ENCODE results near the gene CUL9. TPM values are rescaled to one million over a fixed set of nuclear protein-coding genes. Genes with fewer than 3 reads are reported as not detected.

CUL9 gene
- total RNA-seq, 1 experiment from 2014 or later, result 25.7 TPM

- DNase-seq (ENCODE audit: low read depth), result no peak
Measured at GRCh38 chr6:43172104-43173007, 9.6 kb upstream of the CUL9 start.

- DNase-seq (ENCODE audit: low read depth), result no peak
Measured at GRCh38 chr6:43173591-43174262, 8.3 kb upstream of the CUL9 start.

GRCh38 chr6:43174263-43175112 is 7.5 kb upstream of the CUL9 start:
- peak; percentile 99 for DNase-seq (ENCODE audit: low read depth)

- peak; percentile 82 for DNase-seq (ENCODE audit: low read depth)
Measured at GRCh38 chr6:43175676-43176422, 6.1 kb upstream of the CUL9 start.

- no peak for DNase-seq (ENCODE audit: low read depth)
Measured at GRCh38 chr6:43176423-43176786, 5.6 kb upstream of the CUL9 start.

- no peak for DNase-seq (ENCODE audit: low read depth)
Measured at GRCh38 chr6:43178150-43178549, 3.8 kb upstream of the CUL9 start.

GRCh38 chr6:43178951-43179830 is 2.8 kb upstream of the CUL9 start:
- no peak for DNase-seq (ENCODE audit: low read depth)

GRCh38 chr6:43180058-43180457 is 1.9 kb upstream of the CUL9 start:
- DNase-seq (ENCODE audit: low read depth), result no peak

- no peak for DNase-seq (ENCODE audit: low read depth)
Measured at GRCh38 chr6:43180985-43181384, 1.0 kb upstream of the CUL9 start.

GRCh38 chr6:43181621-43181941 is 415 bp upstream of the CUL9 start:
- DNase-seq (ENCODE audit: low read depth), result no peak

- no peak for DNase-seq (ENCODE audit: low read depth)
Measured at GRCh38 chr6:43183441-43183840, 1.4 kb downstream of the CUL9 start.

- no peak for DNase-seq (ENCODE audit: low read depth)
Measured at GRCh38 chr6:43184268-43184985, 2.4 kb downstream of the CUL9 start.

- no peak for DNase-seq (ENCODE audit: low read depth)
Measured at GRCh38 chr6:43185391-43185985, 3.5 kb downstream of the CUL9 start.

GRCh38 chr6:43186019-43186418 is 4.0 kb downstream of the CUL9 start:
- no peak for DNase-seq (ENCODE audit: low read depth)

GRCh38 chr6:43186706-43187105 is 4.7 kb downstream of the CUL9 start:
- no peak for DNase-seq (ENCODE audit: low read depth)

- DNase-seq (ENCODE audit: low read depth), result no peak
Measured at GRCh38 chr6:43187821-43188220, 5.8 kb downstream of the CUL9 start.

GRCh38 chr6:43188426-43188825 is 6.4 kb downstream of the CUL9 start:
- DNase-seq (ENCODE audit: low read depth), result no peak

GRCh38 chr6:43189776-43190304 is 7.8 kb downstream of the CUL9 start:
- DNase-seq (ENCODE audit: low read depth), result no peak

- no peak for DNase-seq (ENCODE audit: low read depth)
Measured at GRCh38 chr6:43192911-43193310, 10.9 kb downstream of the CUL9 start.

All from LHCN-M2 (cell line).